DMS 273 (cell line): Measurements from ENCODE around the gene SP6.

Experiments used
- DNase-seq: peaks from one replicate; lab custom pipeline; 2025; ENCODE audit not compliant: unreplicated experiment; lab: John Stamatoyannopoulos, UW

SP6 gene

DNA sequence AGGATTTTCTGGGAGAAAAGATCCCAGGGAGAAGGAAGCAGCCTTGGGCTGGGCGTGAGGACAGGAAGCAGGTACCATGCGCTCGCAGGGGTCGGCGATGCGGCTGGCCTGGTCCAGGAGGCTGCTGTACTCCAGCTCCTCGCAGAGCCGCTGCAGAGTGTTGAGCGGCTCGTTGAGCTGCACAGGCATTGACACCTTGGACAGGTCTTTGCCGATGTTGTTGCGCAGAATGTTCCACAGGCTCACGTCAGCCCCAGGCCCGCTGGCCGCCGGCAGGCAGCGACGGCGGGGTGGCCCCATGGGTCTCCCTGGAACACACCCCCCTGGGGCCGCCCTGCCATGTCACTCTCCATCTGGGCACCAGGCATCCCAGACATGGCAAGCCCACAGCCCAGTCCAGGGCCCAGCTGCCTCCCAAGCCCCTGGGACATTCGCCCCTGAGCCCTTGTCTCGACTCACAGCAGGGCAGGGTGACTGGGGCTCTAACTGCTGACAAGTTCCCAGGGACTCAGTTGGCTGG is 37.4 kb downstream of the SP6 start:
- DNase-seq = no peak

DNA sequence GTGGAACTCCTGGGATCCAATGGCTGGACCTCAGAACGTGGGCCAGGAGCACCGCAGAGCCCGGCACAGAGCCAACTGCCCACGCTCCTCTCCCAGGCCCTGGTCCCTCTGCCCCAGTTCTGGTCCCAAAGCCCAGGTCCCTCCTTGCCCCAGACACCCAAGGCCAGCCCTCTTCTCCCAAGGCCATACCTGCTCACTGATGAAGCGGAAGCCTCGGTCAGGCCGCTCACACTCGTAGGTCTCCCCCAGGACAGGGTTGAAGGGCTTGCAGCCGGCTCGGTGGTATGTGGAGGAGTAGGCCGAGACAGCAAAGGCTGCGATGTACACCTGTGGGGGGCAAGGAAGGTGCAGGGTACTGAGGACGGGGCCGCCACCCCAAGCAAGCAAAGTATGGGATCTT is 37.9 kb downstream of the SP6 start:
- no peak for DNase-seq

DNA sequence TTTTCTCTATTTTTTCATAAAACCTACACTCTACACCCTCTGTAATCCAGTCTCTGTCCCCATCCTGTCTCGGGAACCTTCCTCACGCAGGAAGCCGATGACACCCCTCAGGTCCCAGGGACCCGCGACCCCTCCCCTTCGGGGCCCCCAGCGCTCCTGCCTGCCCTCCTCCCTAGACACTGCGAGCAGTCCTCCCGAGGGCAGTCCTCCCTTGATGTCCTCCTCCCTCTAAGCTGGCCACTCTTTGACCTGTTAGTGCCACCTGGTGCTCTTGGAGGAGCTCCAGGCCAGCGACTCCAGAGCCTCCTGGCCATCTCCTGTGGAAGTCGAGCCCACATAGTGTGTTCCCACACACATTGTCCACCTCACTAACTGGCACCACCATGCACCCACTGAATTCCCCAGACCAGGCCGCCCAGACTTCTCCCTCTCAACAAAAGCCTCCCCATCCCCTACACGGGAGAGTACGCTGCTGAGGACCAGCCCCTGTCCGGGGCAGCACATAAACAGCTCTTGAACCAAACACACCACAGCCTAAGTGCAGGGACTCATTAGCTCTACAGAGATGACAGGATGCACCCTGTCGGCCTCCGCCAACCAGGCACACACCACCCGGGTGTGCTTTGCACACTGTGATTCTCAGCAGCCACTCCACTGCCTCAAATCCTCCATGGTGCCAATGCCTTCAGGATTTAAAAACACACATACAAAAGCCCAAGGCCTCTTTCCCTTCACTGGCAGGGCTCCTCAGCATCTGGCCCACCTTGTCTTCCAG is 38.6 kb downstream of the SP6 start:
- DNase-seq = no peak

DNA sequence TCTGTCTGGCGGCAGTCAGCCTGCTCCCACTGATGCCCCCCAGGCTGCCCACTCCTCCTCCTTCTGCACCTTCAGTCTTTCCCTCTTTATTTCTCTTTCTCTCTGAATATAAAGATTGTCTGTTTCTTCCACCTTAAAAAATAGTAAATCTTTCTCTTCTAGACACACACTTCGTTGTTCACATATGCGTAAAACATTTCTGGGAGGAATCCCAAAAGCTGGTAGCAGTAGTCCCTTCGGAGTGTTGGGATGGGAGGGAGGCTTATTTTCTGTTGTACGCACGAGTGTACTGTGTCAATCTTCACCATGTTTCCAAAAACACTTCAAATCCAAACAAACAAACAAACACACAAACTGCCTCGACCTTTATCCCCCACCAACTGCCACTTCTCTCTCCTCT is 39.3 kb downstream of the SP6 start:
- DNase-seq = no peak

DNA sequence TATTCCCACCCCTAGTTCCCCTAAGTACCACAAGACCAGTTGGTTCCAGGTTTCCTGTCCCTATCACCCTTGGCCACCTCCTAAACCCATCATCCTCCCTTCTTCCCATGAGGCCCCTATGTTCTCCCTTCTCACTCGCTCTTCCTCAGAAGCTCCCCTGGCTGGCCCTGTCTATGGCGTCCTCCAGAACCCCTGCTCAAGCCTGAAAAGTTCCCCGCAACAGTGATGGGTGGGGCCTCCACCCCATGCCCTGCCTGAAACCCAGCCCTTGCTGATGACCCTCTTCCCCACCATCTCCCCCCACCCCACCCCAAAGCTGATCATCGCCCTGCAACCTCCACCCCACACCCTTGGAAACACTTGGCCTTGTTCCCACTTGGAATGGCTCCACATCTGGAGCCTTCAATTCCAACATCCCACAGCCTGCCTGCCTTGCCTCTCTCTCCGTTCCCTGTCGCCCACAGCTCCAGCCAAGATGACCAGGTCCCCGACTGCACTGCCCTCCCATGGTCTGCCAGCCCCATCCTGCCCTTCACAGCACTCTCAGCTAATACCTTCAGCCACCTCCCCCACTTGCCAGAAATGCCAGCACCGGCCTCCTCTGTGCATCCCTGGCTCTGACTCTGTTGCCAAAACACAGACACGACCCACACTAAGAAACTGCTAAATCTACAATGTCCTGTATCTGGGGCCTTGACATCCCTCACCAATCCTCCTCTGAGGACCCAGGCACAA is 39.9 kb downstream of the SP6 start:
- DNase-seq = no peak

DNA sequence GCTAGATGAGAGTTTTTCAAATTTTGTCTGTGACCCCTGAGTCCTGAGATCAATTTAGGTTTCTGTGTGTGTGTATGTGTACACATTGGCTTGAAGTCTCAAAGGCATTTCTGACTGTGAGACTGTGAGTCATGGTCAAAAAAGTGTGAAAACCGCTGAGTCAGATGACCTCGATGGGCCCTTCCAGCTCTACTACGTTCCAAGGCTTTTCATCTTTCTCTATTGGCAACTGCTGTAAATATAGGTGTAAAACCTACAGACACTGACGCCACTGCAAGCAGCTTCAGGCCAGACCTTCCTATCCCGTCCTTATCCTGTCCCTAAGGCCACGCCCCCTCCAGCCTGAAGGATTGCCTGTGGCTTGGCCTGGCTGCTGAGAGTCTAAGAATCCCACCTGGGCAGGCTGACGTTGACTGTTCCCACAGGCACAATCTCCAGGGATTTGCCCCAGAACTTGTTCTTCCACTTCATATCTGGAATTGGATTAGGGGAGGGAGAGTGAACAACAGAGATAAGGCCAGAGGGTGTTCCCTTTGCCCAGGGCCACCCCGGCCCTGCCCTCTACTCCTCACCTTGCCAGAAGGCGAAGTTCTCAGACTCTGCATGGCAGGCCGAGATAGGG is 40.7 kb downstream of the SP6 start:
- peak; percentile 16 for DNase-seq

DNA sequence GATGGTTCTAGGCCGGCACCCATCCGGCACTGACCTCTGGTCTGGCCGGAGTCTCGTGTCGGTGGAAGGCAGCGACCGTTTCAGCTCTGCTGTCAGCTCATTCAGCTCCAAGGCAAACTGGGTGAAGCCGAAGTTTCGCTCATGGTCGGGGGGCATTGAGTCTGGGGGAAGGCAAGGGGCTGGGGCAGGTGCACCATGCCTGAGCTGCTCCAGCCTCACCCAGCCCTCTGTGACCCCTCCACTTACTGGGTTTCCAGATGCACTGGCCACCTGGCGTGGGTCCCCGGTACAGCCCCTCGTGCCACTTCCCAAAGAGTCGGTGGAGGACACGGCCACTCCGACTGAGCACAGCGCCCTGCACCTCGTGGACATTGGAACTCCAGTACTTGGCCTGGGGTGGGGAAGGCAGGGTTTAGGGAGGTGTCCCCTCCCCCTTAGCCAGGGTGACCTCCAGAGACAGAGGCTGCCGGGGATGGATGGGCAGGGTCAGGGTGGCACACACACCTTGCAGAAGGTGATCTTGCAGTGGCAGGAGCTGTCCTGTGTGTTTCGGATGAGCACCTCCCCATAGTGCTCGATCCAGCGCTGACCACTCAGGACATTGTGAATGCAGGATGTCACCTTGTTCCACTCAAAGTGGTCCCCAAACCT is 42.0 kb downstream of the SP6 start:
- no peak for DNase-seq

DNA sequence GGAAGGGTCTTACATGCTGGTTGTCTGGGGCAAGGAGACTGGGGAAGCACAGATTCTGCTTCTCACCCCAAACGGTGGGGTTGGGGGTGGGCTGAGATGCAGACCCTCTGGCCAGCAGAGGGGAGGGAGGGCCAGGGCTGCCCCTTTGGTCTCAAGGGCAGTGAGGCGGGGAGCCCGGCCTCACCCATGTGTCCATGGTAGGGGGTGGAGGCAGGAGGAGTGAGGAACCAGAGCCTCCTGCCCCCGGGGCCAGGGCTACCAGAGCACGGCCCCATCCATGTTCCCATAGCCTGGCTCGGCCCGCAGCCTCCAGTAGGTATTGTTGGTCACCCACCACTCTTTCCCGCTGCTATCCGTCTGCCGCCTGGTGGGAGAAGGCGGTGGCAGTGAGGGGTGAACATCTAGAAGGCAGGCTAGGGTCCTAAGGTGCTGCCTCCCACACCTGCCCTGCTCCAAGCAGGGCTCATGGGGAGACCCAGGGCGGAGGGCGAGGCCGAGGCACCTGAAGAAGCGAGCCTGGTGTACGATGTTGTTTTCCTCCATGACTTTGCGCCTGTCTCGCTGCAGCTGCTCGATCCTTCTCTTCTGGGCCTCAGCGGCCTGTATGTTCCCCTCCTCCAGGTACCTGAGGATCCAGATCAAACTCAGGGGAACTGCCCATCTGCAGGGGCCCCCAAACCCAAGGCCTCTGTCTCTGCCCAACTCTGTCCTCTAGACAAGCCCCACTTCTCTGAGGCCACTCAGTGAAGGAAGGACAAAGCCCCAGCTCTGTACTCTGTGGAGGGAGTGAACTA is 42.7 kb downstream of the SP6 start:
- no peak for DNase-seq

DNA sequence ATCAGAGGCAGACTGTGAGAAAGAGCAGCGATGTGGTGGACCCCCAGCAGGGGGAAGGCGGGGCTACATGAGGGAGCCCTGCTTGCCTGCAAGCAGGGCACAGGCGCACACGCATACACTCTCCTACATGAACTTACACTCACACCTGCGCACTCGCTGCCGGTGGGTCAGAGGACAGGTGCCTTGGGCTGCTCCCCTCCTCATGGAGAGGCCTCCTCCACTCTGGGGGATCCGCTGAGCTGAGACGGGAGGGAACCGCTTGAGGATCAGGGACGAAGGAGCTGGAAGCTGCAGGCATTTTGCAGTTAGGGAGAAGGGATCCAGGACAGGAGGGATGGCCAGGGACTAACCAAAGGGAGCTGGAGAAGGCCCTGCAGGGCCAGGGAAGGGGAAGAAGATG is 43.5 kb downstream of the SP6 start:
- no peak for DNase-seq

DNA sequence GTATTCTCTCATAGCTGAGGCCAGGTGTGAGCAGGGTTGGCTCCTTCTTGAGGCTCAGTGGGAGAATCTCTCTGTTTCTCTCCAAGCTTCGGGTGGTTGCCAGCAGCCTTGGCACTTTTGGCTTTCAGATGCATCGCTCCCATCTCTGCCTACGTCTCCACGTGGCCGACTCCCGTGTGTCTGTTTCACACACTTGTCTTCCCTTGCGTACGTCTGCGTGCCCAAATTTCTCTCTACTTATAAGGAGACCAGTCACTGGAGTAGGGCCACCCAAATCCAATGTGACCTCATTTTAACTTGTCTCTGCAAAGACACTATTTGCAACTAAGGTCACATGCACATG is 44.1 kb downstream of the SP6 start:
- no peak for DNase-seq

DNA sequence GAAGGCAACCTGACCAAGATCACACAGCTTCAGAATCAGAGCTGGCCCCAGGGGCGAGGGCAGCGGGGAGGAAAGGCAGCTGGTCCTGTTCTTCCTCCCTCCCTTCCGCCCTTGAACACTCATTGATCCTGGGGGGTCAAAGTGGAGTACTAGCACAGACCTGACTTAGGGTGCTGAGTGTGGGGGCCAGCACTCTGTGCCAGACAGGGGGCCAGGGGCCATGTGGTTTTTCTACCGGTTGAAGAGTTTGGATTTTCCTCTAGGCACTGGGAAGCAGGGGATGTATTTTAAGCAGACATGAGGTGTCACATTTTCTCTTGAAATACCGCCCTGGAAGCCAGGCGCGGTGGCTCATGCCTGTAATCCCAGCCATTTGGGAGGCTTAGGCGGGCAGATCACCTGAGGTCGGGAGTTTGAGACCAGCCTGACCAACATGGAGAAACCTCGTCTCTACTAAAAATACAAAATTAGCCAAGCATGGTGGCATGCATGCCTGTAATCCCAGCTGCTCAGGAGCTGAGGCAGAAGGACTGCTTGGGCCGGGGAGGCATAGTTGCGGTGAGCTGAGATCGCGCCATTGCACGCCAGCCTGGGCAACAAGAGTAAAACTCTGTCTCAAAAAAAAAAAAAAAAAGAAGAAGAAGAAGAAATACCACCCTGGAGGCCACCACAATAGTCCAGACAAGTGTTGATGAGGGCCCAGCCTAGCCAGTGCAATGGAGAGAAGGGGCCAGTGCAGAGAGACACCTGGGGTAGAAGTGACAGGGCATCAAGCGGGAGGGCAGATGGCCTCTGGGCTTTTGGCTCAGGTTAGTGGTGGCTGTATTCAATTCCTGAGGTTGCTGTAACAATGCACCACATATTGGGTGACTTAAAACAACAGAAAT is 44.7 kb downstream of the SP6 start:
- no peak for DNase-seq

DNA sequence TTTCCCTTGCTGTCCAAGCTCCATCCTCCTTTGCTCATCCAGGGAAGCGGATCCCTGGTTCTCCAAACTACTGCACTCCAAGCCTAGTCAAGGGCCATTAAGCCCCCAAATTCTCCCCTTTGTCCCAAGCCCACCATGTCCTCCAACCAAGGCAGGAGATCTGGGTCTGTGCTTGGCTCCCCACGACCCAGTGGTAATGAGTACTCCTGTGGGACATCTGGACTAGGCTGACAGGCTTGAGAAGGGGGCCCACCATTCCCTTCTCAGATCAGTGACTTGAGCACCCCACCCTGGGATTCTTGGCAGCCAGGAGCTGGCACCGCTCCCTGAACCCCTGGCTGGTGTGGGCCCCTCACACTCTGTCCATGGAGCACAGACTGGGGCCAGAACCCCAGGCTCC is 46.5 kb downstream of the SP6 start:
- DNase-seq = no peak

DNA sequence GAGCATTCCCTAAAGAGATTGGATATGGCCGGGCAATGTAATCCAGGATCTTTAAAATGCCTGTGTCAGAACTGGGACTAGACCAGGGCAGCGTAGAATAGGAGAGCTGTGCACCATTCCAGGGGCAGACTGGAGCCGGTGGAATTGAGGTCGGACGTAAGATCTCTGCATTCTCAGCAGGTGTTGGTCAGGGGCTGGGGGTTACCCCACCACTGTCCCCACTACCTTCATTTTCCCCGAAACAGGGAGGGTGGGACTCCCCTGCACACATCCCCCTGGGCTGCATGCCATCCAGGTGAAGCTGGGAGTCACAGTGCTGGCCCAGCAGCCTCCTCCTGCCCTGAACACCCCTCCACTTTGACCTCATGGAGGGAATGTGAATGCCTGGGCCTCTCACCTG is 47.2 kb downstream of the SP6 start:
- no peak for DNase-seq

DNA sequence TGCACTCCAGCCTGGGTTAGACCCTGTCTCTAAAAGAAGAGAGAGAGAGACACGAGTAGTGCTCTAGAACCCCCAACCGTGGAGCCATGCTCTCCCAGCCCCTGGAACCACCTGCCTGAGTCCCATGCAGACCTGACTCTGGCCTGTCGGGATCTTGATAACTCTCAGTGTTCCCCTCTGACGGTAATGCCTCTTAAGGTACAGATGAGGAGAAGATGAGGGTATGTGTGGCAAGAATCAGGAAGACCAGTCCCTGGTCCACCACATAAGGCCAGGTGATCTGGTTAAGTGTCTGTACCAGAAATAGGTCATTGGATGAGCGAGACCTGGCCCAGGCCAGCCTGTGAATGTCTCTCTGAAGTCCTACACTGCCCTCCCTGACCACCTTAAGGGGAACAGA is 47.8 kb downstream of the SP6 start:
- DNase-seq = no peak

DNA sequence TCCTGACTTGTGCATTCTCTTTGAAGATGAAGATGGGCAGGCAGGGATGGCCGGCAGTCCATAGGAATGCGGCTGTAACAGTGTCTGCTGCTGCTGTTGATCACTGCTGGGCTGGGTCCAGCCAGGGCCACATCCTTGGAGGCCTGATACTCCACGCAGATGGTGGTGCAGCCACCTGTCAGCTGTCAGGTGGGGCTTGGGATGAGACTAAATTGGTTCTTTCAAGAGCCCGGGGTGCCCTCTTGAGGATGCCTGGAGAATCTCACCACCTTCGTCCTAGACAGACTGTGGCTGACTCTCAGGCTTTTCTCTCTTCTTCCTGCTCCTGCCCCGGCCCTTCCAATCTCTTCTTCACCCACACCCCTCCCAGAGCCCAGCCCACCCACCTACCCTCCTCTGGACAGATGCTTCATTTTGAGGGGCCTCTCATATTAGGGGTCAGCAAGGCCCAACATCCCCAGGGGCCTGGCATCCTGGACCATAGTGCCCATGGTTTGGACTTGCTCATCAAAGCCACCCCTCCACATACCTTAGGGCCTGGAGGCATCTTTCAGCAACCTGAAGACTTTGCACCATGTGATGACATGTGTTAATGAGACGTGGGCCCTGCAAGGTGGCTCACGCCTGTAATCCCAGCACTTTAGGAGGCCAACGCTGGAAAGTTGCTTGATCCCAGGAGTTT is 48.5 kb downstream of the SP6 start:
- DNase-seq = peak; percentile 83

DNA sequence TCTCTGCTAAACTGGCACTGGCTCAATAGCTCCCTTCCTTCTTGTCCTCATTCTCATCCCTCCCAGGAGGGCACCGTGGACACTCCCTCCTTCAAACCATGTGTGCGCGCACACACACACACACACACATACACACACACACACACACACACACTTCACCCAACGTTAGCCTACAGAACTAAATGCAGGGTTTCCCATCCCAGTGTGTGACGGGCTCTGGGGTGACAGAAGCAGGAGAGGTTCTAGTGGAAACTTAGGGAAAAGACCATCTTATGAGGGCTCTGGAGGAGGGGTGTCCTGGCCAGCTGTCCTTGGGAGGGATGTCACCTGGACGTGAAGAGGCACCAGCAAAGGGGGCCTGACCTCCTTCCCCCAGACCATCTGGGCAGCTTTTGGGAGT is 49.1 kb downstream of the SP6 start:
- no peak for DNase-seq

DNA sequence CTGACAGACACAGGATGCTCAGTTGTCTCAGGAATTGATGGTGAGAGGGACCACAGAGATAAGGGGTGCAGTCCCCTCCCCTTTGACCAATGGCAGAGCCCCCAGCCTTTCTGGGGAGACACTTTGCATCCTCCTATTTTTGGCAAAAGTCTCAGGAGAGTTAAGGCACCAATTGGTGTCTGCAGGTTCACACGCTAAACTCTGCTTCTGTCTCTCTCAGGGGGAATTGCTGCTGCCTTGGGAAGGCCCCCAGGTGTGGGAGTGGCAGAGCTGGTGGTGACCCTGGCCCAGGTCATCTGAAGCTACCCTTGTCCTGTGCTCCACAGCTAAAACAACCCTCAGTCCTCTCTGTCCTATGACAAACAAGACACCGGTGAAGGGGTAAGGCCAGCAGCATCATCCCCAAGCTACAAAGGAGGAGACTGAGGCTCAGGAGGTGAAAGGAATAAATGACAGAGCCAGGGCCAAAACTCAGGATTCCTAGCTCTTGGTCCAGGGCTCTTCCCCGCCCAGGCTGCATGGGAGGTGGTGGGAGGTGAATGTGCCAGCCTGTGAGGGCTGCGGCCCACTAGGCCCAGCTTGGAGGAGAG is 49.7 kb downstream of the SP6 start:
- DNase-seq = no peak

DNA sequence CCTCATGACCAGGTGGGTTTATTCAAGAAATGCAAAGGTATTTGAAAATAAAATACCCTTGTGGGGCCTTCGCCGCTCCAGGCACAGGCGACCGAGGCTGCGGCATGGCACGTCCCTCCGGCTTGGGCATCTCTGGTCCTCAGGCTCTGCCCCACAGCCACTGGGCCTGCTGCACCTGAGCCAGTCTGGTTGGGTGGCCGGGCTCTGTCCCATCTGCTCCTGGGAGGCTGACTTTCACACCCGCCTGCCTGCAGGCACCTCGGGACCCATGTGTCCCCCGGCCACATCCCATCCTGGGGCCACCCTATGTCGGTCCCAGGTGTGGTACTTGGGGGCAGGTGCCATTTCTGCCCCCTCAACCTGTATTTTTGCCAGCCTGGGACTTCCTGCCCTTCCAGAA is 50.3 kb downstream of the SP6 start:
- no peak for DNase-seq

DNA sequence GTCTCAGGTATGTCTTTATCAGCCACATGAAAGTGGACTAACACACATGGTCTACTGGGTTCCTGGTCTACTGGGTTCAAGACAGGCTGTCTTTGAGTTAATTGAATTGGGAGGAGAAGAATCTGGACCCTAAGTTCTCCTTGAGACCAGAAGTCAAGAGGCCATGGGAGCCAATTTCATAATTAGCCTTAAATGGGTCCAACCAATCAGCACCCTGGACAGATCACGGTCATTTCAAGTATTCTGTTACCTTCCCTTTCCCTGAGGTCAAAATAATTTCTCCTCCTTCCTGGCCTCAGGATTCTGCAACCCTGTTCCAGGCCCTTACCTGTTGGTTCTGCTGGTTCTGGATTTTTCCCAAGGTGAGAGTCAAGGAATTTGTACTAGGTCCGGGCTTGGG is 53.2 kb downstream of the SP6 start:
- DNase-seq = no peak
